NCI-H1092 treated with DMSO at 0.1 percent for 48 hours (cell line): ENCODE data around the gene ZNF326.

ENCODE experiments used
- DNase-seq: peaks from one replicate; lab custom pipeline; 2025; lab: John Stamatoyannopoulos, UW

Gene ZNF326

DNA sequence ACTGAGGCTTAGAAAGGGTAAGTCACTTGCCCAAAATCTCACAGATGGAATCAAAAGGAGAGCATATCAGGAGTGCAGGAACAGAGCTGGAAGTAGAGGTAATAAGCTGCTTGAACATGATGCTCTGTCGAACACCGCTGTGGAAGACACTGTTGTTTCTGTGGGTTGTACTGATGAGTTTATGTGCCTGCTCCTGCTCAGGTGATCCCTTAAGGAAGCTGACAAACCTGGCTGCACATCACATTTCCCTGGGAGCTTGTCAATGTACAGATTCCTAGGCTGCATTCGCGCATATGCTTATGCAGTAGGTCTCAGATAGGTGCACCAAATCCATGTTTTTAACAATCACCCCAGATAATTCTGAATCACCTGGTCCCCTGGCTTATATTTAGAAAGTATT is 79.7 kb downstream of the ZNF326 start:
- DNase-seq: no peak

DNA sequence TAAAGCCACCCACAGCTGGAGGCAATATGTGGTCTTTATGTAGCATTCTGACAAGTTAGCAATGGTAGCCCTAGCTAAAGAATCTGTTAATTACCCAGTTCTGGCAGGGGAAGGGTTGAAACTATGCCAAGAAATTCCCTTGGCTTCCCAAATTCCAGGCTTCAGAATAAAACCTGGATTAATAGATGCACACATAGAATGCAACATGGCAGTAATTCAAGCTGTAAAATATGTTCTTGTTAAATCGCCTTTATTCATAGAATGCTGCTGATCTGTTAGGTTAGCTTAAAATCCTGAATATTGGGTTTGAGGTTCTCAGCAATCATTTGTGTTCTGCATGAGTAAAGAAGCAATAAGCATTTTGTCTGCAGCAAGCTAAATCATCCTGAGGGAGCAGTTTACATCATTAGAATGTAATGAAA is 80.1 kb downstream of the ZNF326 start:
- DNase-seq: peak; percentile 2

DNA sequence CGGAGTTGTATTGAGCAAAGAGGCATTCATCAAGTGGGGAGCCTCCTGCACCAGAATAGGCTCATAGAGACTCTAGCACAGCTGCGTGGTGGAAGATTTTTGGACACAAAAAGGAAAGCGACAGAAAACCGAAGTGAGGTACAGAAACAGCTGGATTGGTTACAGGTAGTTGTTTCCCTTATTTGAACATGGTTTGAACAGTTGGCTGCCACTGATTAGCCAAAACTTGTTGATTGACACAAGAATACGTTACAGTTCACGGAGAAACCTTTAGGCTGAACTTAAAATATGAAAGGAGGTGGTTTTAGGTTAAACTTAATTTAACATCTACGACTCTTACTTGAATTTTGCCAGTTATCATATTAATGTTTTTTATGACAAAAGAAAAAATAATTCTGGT is 89.1 kb downstream of the ZNF326 start:
- DNase-seq: no peak
